Upper lobe of left lung (tissue), 4 donors: ENCODE results near the gene AQP5.

Experiments
- CTCF ChIP-seq, 6 experiments: fragments of 450-650 bp in 4 of 6; fragments of 200-600 bp in 2 of 6; sonication (generic) in 2 of 6; IDR thresholded peaks; one replicate each; pipeline ENCODE4 v1.5.1; 2016 to 2019; ENCODE audit warnings: antibody characterized with exemption in 6 of 6
- POLR2AphosphoS5 ChIP-seq, 2 donors: sonication (generic); formaldehyde crosslinking; IDR thresholded peaks; one replicate each; pipeline ENCODE4 v1.5.1; 2017; ENCODE audit warnings: antibody characterized with exemption in 2 of 2

GRCh38 chr12:49978125-49978524 lies 16.5 kb downstream of the AQP5 start:
- TF ChIP-seq POLR2AphosphoS5 (IDR thresholded peaks at IDR 0.05) (no peak), CTCF (IDR thresholded peaks at IDR 0.05) (no peak)
